ENCODE measurements around the gene DXO.
A peak's percentile ranks its signal among the peaks of the same experiment; 100 is the strongest.
"Not testable (repeated sequence)": the region's sequence is repeated elsewhere in the genome, so short reads cannot be mapped to it uniquely, and the experiment has no call there.

The DXO gene

DNA sequence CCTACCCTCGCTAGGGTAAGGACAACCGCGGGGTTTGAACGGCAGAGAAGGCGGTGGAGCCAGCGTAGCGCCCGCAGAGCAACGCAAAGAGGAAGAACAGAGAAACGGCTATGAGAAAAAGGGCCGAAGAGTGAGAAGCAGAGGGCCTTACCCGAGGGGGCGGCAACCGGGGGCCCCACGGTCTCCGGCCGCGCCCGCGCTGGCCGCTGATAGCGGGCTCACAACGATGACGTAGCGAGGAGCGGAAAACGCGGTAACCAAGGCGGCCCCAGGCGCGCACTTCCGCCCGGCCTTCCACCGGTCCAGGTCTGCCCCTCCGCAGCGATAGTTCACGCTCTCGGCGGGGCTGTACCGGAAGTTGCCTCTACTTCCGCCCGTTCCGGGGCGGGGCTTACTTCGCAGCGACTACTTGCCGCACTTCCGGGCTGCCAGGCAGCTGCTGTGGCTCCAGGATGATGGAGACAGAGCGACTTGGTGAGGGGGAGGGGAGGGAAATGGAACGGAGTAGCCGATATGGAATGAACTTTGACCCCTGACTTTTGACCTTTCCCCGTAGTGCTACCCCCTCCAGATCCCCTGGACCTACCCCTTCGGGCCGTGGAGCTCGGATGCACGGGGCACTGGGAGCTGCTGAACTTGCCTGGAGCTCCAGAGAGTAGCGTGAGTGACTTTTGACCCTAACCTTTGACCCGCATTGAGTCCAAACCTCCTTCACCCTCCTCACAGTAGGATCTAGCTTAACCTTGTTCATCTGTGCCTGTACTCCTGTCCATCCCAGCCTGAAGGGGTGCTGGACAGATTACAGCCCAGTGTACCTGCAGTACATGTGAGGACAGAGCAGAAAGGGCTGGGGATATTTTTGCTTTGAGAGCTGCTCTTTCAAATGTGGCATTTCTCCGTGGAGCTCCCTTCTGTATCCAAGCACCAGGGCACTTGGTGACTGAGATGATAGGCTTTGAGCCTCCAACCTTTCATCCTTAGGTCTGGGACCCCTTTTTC is 12.9 kb downstream of the DXO start, which contains the start of the genes NELFE and SKIC2:
Gene NELFE (minus strand): TSS at position 231 of the 999 bp plus-strand sequence. CDS start 525 bp downstream, outside the sequence.
Gene SKIC2 (plus strand): TSS at position 435 of the 999 bp plus-strand sequence. CDS start 18 bp downstream, at position 453.
- DNase-seq (ENCODE audit: low read depth in 2 of 2) = peak; percentile 95 to 98

DNA sequence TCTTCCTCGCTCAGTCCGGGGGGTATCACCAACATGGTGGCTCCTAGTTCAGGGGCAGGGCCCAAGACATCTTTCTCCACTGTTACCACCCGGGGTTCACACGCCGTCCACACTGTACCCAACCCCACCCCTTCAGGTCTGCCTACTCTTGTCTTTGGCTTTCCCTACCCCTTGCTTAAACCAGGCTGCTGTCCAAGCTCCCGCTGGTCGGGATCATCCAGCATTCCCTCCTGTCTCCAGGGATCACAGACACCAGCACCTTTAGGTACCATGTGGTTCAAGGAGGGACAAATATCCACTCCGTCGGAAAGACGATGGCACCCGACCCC is 13.6 kb downstream of the DXO start:
- DNase-seq (ENCODE audit: low read depth in 2 of 2) = no peak

DNA sequence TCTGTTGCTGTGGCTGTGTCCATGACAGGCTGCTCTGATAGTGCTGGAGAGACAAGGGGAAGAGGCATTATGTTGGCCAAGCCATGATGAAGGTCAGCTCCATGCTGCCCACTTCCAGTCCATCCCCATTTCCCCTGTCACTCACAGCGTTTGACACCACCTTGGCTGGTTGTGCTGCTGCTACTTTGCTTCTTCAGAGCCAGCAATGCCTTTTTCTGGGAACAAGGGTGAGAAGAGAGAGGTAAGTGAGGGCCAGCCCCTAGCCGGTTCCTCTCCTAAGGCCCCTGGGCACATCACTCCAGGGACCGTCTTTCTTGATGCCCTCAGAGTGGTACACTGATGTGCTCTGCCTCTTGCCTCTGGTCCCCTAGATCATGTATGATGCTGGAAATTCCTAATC is 15.1 kb downstream of the DXO start:
- DNase-seq (ENCODE audit: low read depth in 2 of 2) = no peak

DNA sequence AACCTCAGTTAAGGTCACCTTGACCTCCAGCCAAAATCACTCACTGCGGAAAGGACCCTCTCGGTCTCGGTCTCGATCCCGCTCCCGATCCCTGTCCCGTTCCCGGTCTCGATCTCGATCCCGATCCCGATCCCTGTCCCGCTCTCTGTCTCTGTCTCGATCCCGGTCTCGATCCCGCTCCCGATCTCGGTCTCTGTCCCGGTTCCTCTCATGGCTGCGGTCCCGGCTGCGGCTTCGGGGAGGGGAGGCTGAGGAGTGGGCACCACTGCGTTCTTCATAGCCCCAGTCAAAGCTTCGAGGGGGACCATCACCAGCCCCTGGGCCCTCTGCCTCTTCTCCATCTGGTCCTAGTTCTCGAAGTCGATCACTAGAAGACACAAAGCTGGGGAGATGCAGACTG is 17.4 kb downstream of the DXO start:
- no peak for DNase-seq (ENCODE audit: low read depth in 2 of 2)

DNA sequence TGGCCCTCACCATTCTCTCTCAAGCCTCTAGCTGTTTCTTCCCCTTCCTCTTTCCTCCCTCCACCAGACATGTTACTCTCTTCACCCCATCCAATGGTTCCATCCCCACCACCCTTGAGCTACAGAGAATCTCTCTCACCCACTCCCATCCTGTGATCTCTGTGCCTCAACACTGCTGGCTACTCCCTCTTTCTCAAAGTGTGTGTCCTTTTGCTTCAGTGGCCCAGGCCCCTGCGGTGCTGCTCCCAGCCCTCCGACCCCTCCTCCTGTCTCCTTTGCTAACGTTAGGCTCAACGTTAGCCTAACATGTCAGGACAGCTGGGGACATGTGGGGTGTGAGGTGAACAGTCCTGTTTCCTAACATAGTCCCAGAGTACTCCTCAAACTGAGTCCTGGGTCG is 19.0 kb downstream of the DXO start:
- no peak for DNase-seq (ENCODE audit: low read depth in 2 of 2)

DNA sequence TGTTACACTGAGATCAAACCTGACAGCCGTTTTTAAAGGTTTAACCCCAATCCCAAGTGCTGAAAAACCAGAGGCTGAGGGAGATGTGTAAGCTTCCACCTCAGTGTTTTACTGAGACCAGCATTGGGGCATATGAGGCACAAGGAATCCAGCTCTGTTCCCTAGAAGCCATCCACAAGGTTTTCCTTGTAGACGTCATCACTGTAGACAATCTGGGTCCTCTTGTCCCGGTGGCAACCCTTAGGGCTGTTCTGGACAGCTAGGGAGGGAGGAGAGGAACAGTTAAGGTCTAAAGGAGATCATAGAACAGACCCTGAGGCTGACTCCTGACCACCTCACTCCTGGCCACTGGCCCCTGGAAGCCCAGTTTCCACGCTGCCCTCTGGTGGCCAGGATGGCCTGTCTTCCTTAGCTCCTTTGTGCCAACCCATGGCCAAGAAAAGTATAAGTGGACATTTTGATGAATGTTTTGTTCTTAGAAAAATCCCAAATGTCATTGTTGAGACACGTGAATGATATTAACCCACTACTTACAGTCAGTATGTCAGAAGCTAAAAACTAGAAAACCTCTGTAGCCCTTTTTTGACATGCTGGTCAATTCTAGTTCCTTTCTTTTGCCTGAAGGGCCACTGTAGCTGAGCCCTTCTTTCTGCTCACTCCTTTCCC is 19.7 kb downstream of the DXO start:
- DNase-seq (ENCODE audit: low read depth in 2 of 2) = no peak

DNA sequence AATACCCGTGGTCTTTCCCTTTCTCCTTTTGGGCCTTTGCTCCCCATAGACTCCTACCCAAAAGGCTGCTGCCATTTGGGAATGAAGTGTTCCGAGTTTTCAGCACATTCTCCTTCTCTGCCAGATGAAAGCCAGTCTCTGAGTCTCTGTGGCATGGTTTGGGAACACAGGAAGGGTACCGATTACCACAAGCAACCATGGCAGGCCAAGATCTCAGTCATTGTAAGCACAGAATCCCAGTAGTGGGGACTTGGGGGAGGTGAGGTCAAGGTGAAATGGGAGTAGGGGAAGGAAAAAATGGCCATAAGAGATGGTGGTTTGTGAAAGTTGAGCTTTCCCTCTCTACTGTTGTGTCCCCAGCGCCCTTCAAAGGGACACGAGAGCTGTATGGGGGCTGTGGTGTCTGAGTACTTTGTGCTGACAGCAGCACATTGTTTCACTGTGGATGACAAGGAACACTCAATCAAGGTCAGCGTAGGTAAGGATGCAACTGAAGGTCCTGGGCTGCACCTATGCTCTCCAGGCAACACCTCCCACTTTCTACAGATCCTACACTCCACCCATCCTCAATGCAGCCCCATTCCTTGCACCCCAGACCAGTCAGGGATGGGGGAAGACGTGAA is 21.9 kb downstream of the DXO start:
- no peak for DNase-seq (ENCODE audit: low read depth in 2 of 2)

DNA sequence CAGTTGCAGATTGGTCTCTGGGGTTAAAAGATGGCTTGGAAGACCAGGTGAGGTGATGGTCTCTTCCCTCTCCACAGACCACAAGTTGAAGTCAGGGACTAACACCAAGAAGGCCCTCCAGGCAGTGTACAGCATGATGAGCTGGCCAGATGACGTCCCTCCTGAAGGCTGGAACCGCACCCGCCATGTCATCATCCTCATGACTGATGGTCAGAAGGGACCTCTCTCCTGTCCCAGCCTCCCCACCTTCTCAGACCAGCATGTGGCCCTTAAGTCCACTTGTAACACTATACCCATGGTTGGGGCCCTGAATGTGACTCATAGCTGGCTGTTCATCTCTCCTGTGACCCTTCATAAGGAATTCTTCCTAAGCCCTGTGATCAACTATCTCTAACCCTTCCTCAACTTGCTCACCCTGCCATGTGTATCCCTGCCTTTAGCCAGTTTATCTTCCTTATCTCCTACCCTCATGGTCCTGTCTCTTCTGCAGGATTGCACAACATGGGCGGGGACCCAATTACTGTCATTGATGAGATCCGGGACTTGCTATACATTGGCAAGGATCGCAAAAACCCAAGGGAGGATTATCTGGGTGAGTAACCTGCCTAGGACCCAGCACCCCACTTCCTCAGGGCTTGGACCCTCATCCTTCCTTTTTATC is 23.1 kb downstream of the DXO start:
- DNase-seq (ENCODE audit: low read depth in 2 of 2) = no peak

DNA sequence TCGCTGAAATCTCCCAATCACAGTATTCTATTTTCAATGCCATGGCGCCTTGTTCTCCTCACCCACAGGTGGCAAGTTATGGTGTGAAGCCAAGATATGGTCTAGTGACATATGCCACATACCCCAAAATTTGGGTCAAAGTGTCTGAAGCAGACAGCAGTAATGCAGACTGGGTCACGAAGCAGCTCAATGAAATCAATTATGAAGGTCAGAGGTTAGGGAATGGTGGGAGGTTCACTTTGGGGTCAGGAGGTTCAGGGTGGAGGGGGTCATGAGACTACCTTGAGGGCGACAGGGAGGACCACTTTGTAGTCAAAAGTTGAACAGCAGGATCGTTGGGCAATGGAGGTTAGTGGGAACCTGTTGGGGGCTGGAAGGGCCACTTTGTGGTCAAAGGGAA is 23.6 kb downstream of the DXO start:
- no peak for DNase-seq (ENCODE audit: low read depth in 2 of 2)

DNA sequence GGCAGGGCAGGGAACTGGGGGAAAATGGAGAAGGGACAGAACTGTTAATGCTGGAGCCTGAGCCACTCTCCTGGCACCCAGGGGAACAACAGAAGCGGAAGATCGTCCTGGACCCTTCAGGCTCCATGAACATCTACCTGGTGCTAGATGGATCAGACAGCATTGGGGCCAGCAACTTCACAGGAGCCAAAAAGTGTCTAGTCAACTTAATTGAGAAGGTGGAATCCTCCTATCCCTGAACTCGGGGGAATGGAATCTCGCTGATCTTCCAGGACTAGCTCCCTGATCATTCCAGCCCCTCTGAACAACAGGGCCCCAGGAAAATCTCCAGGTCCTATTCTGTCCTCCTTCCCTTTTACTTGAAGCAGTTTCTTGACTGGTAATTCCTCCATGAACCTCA is 24.1 kb downstream of the DXO start:
- no peak for DNase-seq (ENCODE audit: low read depth in 2 of 2)

DNA sequence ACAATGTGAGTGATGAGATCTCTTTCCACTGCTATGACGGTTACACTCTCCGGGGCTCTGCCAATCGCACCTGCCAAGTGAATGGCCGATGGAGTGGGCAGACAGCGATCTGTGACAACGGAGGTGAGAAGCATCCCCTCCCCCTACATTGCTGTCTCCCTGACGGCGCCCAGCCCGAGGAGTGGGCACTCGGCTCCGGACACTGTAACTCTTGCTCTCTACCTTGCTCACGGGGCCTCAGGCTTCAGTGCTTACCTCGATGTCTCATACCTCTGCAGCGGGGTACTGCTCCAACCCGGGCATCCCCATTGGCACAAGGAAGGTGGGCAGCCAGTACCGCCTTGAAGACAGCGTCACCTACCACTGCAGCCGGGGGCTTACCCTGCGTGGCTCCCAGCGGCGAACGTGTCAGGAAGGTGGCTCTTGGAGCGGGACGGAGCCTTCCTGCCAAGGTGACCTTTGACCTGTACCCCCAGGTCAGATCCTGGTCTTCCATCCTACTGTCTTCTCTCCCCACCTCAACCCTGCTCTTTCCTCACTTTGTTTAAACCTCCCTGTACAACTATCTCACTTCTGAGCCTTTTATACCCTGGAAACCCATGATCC is 24.8 kb downstream of the DXO start:
- no peak for DNase-seq (ENCODE audit: low read depth in 2 of 2)

DNA sequence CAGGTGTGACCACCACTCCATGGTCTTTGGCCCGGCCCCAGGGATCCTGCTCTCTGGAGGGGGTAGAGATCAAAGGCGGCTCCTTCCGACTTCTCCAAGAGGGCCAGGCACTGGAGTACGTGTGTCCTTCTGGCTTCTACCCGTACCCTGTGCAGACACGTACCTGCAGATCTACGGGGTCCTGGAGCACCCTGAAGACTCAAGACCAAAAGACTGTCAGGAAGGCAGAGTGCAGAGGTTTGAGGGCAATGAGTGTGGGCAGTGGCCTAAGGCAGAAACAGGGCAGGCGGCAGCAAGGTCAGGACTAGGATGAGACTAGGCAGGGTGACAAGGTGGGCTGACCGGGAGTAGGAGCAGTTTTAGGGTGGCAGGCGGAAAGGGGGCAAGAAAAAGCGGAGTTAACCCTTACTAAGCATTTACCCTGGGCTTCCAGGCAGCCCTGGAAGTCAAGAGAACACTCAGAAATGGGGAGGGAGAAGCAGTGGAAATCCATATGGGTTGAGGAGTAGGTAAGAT is 25.5 kb downstream of the DXO start:
- DNase-seq (ENCODE audit: low read depth in 2 of 2) = no peak

DNA sequence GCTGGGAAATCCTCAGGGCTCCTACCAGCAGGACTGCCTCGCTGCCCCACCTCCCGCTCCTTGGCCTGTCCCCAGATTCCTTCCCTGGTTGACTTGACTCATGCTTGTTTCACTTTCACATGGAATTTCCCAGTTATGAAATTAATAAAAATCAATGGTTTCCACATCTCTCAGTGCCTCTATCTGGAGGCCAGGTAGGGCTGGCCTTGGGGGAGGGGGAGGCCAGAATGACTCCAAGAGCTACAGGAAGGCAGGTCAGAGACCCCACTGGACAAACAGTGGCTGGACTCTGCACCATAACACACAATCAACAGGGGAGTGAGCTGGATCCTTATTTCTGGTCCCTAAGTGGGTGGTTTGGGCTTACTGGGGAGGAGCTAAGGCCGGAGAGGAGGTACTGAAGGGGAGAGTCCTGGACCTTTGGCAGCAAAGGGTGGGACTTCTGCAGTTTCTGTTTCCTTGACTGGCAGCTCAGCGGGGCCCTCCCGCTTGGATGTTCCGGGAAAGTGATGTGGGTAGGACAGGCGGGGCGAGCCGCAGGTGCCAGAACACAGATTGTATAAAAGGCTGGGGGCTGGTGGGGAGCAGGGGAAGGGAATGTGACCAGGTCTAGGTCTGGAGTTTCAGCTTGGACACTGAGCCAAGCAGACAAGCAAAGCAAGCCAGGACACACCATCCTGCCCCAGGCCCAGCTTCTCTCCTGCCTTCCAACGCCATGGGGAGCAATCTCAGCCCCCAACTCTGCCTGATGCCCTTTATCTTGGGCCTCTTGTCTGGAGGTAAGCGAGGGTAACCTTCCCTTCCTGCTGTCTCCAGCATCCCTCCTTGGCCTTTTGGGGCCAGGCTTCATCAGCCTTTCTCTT is 26.2 kb downstream of the DXO start, which contains the start of gene CFB:
Gene CFB (plus strand): TSS at position 589 of the 863 bp plus-strand sequence. CDS start 127 bp downstream, at position 716.
- DNase-seq (ENCODE audit: low read depth in 2 of 2) = no peak

DNA sequence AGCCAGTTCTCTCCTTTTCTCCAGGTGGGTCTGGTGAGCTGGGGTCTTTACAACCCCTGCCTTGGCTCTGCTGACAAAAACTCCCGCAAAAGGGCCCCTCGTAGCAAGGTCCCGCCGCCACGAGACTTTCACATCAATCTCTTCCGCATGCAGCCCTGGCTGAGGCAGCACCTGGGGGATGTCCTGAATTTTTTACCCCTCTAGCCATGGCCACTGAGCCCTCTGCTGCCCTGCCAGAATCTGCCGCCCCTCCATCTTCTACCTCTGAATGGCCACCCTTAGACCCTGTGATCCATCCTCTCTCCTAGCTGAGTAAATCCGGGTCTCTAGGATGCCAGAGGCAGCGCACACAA is 26.8 kb downstream of the DXO start:
- DNase-seq (ENCODE audit: low read depth in 2 of 2) = no peak

DNA sequence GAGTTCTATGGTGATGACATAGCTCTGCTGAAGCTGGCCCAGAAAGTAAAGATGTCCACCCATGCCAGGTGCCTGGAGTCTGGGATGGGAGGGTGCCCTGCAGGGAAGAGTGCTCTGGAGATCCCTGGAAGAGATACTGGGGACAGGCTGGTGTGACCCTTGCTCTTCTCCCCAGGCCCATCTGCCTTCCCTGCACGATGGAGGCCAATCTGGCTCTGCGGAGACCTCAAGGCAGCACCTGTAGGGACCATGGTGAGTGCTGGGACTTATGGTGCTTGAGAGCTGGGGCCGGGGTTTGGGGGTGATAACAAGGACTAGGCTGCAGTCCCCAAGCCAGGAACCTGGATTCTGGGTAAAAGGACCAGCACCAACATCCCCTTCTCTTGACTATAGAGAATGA is 28.2 kb downstream of the DXO start:
- DNase-seq (ENCODE audit: low read depth in 2 of 2) = no peak

DNA sequence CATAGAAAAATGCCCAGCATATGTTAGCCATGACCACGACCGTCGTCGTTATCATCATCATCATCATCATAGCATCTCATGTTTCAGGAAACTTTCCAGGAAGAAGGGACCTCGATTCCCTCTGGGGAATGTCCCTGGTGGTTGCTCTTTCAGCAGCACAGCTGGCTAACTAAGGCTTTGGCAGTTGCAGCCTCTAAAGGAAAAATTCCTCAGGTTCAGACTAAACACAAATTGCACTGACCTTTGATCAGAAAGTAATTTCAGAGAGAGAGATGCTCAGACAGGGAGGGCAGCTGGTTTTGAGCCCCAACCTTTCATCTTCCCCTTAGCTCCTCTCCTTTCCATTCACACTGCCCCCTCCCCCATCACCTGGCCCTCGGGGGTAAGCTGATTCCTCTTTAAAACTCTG is 31.7 kb downstream of the DXO start:
- no peak for DNase-seq (ENCODE audit: low read depth in 2 of 2)

DNA sequence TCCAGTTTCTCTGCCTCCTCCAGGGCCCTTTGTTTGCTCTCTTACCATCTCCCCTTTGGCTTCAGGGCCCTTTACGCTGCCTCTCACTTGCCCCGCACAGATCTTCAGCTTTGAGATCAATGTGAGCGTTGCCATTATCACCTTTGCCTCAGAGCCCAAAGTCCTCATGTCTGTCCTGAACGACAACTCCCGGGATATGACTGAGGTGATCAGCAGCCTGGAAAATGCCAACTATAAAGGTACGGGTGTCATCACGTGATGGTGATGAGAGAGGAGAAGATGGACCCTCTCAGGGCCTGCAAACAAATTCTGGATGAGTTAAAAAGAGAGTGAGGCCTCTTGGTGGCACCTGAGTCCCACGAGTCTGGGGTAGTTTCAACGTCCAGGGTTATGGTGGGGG is 36.1 kb downstream of the DXO start:
- DNase-seq (ENCODE audit: low read depth in 2 of 2) = no peak

DNA sequence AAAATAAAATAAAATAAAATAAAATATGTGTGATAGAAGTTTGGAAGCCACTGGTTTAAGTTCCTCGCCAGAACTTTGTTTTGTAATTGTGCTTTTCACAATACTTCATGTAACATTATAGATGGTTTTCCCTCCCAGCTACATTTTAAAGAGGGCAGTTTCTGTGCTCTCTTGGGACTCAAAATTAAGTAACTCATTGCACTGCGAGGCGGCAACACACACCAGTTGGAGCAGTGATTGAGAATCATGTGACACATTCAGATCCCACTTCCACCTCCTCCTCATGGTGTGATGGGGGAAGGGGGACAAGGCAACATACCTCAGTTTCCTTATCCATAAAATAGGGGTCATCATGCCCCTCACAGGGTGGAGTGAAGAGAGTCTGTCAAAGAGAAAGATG is 36.9 kb downstream of the DXO start:
- no peak for DNase-seq (ENCODE audit: low read depth in 2 of 2)

DNA sequence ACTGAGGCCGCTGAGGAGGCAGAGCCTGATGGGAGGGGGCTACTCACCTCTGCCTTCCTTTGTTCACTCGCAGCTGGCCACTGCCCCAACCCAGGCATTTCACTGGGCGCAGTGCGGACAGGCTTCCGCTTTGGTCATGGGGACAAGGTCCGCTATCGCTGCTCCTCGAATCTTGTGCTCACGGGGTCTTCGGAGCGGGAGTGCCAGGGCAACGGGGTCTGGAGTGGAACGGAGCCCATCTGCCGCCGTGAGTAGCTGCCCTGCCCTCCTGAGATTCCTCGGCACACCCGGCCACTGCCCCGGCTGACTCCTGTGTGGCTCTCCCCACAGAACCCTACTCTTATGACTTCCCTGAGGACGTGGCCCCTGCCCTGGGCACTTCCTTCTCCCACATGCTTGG is 38.4 kb downstream of the DXO start:
- DNase-seq (ENCODE audit: low read depth in 2 of 2) = no peak

DNA sequence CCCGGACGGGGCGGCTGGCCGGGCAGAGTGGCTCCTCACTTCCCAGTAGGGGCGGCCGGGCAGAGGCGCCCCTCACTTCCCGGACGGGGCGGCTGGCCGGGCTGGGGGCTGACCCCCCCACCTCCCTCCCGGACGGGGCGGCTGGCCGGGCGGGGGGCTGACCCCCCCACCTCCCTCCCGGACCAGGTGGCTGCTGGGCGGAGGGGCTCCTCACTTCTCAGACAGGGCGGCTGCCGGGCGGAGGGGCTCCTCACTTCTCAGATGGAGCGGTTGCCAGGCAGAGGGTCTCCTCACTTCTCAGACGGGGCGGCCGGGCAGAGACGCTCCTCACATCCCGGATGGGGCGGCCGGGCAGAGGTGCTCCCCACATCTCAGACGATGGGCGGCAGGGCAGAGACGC is 39.8 kb downstream of the DXO start:
- DNase-seq (ENCODE audit: low read depth in 2 of 2) = not testable (repeated sequence)

Measured in stimulated activated CD8-positive, alpha-beta memory T cell treated with anti-CD3 and anti-CD28 coated beads, Interleukin-7, amount 100 ng/mL, for 4 hours (primary cell).